GM19467 (cell line): ENCODE results near the gene ITPKB.
"Not testable (repeated sequence)": the region's sequence is repeated elsewhere in the genome, so short reads cannot be mapped to it uniquely, and the experiment has no call there.

Experiments used
- ATAC-seq: cut with Tn5 transposase; IDR thresholded peaks from one replicate; pipeline ENCODE4 v1.9.1; 2021; ENCODE audit warnings: mild to moderate bottlenecking, moderate library complexity; ENCODE audit not compliant: unreplicated experiment

The ITPKB gene

DNA sequence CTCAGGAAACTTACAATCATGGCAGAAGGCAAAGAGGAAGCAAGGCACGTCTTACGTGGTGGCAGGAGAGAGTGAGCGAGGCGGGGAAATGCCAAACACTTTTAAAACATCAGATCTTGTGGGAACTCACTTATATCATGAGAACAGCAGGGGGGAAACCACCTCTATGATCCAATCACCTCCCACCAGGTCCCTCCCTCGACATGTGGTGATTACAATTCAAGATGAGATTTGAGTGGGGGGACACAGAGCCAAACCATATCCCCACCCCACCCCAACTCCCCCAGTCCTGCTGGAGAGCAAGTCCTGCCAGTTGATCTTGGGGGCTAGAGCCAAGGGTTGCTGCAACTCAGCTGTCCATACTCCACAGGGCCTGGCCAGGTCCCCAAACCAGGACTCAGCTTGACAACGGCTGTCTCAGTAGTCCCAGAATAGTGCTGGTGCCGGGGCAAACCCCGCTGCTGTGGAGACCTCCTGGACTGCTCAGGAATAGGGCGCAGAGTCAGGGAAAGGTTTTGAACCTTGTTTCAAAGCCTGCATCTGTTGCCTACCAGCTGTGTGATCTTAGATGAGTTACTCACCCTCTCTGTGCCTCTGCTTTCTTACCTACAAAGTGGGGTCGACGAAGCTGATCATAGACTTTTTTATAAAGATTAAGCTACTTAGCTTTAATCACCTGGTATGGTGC is 111.0 kb downstream of the ITPKB start:
- ATAC-seq, result no peak

DNA sequence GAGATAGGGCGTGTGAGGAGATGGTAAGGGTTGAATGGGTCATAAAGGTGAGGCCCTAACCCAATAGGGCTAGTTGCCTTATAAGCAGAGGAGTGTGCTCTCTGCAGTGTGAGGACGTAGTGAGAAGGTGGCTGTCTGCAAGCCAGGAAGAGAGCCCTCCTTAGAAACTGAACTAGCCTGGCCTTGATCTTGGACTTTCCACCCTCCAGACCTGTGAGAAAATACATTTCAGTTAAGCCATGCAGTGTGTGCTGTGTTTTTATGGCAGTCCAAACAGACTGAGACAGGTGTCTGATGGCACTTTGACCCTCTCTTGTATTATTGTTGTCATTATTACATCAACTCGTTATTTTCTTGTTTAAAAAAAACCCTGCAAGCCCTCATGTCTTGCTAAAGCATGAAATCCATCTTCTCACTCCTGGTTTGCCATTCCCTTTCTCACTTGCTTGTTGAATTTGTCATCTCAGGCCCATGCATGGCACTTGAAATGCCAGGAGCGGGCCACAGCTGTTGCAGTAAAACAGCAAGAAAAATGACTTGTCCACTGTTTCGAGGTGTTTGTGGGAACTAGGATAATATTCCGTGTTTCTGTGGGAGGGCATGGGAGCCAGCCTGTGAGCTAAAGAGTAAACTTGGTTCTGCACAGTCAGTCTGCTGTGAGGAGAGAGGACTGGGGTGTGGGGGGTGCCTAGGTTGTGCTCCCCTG is 111.9 kb downstream of the ITPKB start:
- ATAC-seq, result no peak

DNA sequence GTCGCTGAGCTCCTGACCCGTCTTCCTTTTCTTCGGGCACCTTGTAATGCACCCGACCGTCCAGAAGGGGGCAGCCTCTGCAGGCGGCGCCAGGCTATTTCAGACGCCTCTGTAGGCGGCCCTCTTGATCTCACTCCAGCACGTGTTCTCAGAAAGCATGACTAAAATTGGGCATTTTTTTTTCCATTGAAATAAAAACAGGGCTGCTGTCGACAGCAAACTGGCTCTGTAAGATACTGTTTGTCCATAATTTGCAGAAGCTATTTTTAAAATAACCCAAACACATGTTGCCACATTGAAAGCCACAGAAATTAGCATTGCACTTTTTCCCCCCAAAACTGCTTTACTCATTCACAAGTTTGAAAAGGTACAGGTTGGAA is 112.5 kb downstream of the ITPKB start:
- peak; percentile 85 for ATAC-seq

DNA sequence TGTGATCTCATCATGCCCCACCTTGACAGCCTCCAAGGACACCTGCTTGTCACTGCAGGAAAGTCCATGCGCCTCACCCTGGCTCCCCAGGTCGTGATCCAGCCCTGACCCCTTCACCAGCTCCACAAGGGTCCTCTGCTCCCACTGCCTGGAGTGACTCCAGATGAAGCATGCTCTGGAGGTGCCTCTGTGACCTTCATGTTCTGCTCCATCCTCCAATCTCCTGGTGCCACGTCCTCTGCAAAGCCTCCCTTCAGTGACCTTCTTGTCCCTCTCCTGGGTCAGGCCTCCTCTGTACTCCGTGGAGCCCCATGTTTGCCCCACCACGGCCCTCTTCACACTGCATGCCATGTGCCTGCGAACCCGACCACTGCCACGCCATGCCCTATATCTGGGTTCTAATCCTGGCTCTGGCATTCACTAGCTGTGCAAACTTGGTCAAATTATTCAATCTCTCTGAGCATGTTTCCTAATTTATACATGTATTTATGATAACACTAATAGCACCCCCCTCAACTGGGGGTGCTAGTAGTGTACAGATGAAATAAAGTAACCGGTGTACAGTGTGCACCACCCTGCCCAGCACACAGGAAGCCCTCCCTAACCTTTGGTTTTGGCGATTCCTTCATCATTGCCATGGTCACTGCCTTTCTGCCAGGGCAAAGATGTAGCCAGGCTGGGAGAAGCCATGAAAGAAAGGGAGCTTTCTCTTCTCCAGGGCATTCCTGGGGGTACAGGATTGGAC is 113.1 kb downstream of the ITPKB start:
- peak; percentile 24 for ATAC-seq

DNA sequence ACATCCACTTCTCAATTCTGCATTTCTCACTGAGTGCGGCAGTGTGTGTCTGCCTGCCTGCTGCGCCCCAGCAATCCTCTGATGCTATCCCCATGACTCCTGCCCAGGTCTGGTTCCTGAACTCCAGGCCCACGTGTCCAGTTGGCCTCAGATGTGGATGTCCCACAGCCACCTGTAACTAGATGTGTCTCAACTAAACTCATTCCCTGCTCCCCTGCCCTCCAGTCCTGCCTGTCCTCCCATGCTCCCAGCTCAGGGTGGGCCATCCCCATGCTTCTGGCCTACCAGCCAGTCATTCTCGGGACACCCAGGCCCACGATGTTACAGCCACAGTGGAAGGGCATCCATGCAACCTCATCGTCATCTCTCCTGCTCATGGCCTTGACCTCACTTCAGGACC is 113.8 kb downstream of the ITPKB start:
- no peak for ATAC-seq

DNA sequence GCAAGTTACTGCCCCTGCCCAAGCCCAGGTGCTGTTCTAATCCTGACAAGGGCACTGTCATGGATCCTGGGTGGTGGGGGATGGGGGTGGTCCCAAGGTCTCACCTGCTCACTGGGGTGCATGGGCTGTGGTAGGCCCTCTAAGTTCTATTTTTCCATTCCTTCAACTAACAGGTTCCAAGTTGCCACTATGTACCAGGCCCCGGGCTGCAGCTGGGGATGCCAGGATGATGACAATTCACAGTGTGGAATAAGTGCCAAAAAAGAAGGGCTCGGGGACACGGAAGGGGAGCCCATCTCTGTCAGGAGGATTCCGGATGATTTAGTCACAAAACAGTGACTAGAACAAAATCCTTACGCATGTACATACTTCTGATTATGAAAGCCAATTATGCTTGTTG is 114.6 kb downstream of the ITPKB start:
- ATAC-seq, result no peak

DNA sequence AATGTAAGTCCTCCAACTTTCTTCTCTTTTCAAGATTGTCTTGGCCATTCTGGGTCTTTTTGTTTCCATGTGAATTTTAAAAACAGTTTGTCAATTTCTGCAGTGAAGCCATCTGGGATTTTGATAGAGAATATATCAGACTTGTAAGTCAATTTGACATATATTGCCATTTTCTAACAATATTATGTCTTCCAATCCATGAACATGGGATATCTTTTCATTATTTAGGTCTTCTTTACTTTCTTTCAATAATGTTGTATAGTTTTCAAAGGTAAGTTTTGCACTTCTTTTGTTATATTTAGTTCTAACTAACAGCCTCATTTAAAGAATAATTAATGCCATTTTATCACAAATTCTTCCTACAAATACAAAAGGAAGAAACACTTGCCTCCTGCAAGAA is 117.1 kb downstream of the ITPKB start:
- no peak for ATAC-seq

DNA sequence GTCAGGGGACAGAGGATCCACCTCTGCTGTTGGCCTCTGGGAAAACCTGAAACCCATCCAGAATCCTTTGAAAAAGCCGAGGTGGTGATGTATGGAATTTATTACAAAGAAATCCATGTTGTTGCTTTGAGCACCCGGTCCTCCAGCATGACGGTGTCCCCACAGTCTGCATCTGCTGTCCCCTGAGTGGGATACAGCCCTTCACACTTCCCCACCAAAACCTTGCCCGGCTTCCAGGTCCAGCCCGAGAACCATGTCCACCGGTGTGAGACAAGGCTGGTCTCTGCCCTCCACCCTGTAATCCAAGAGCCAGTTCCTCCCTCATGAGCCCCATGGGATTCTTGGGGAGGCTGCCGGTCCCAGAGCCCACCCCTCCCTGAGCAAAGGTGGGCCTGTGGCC is 120.1 kb downstream of the ITPKB start:
- no peak for ATAC-seq

DNA sequence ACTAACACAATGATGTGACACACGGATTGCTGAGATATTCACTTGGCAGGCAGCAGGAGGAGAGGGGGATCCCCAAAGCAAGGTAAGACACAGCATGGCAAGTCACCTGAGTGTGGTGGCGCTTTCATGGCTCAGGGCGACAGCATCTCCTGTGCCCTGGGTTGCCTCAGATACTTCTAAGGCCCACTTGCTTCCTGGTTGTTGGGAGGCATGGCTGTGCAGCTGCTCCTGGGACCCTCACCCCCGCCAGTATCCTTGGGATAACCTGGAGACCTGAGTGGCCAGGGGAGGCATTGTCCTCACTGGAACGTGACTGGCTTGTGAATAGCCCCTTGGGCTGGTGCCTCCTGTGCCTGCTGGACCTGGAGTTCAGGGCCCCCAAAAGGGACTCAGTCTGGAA is 120.7 kb downstream of the ITPKB start:
- ATAC-seq, result no peak

DNA sequence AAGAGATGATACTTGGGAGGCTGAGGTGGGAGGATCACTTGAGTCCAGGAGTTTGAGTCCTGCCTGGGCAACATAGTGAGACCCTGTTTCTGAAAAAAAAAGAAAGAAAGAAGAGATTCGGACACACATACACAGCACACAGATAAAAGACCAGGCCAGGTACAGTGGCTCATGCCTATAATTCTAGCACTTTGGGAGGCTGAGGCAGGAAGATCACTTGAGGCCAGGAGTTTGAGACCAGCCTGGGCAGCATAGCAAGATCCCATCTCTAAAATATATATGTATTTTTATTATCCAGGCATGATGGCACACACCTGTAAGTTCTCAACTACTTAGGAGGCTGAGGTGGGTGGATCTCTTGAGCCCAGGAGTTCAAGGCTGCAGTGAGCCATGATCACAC is 121.4 kb downstream of the ITPKB start:
- not testable (repeated sequence) for ATAC-seq

DNA sequence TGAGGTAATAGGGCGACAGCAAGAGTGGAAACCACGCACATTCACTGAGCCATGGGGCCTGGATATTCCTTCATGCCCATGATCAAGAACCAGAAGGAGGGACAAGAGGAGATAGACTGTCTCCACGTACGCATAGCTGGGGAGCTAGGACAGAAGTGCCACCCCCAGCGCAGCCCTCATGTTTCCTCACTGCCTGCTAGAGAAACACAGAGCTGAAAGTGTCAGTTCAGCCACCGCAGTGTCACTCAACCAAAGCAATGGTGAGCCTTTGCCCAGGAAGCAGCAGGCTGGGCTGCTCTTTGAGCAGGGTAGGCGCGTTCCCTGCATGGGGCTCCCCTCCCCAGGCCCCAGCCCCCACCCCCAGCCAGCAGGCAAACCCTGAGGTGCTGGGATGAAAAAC is 122.0 kb downstream of the ITPKB start:
- no peak for ATAC-seq

DNA sequence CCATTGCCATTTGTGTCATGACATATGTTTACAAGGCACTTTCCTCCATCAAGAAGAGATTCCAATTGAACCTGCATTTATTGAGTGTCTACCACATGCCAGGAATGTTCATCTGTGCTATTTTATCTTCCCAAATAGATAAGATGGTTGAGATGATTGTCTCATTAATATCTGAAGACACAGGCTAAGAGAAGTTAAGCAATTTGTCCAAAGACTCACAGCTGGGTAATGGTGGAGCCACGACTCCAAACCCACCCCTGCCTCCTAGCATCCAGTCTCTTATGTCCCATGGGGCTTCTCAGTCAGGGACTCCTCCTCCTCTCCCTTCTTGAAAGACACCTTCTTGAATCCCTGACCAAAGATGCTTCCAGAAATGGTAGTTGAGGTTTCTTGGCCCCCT is 122.4 kb downstream of the ITPKB start:
- no peak for ATAC-seq

DNA sequence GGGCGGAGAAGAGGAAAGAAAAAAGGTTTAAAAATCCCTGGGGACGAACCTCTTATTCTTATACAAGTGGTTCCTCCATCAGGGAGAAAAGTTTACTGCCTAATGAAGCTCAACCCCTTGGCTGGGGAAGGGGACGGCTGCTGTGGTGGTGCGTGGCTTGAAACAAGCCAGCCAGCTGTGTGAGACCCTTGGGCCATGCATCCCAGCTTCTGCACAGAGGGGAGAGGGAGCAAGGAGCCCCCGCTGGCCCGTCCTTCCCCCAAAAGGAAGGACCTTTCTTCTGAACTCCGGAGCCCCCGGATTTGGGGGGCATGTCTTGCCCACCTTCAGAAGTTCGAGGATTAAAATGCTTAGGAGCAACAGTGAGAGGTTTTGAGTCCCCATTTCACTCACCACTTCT is 123.2 kb downstream of the ITPKB start:
- no peak for ATAC-seq

DNA sequence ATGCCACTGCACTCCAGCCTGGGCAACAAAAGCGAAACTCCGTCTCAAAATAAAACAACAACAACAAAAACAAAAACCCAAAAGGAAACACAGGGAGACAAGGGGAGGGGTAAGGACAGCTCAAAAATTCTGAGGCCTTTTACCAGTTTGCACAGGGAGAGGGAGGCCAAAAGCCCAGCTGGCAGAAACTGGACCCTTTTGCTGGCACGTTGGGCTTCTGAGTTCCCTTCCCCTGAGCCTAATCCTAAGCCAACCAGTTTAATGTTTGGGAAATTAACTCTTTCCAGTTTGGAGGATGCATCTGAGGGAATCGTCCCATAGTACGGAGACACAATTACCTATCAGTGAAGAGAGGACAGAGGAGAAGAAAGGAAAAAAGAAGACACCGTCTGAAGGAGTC is 127.1 kb downstream of the ITPKB start:
- ATAC-seq, result not testable (repeated sequence)

DNA sequence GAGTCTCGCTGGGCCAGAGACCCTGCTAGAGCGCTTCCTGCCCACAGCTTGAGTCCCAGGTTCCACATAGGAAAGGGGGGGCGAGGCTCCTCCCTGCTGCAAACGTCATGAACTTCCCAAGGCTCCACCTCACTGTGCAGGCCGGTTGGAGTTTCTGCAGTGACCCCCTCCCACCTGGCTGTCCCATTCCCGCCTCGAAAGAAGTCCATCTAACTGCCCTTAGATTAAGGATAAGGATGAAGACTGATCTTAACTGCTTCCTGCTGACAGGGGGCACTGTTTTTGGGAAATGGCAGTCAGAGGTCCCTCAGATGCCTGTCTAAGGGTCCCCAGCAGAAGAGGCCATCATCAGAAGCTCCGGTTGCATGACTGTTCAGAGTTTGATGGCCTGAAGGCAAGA is 127.8 kb downstream of the ITPKB start:
- no peak for ATAC-seq

DNA sequence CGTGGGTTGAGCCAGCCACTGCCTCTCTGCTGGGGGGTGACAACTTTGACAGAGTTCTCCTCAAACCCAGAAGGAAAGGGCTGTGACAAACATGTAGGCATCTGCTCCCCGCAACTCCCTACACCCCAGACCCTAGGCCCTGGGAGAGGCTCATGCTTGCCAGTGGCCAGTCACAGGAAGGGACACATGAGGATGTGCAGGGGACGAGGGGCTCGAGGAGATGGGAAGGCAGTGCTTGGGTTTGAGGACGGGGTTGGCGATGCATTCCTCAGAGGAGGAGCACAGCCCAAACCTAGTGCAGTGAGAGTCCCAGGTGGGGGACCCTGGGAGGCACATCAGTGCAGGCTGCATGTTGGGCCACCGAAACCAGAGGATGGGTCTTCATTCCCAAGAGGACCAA is 128.4 kb downstream of the ITPKB start:
- ATAC-seq, result no peak

DNA sequence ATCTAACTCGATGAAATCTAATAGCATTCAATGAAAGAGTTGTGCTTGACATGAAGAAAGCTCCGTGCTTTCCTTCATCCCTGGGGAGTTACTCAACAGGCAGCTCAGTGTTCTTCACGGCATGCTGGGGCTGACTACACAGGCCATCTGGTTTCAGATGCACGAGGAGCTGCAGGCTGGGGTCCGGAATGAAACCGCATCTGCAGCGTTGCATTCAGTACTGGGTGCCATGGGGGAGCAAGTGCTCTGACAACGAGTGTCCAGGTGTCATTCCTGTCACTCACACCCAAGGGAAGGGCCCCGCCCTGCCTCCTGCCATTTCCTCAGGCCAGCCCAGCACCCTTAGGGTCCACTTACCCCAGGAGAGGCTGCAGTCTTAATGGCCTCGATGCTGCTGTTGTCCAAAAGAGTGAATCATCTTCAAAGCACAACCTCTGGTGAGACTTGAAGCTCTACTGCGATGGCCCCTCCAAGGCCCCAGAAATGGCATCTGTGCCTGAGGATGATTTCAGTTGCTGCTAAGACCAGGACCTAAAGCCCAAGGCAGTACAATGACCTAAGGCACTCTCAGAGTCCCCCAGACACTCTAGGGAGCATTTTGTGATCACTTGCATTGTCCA is 129.1 kb downstream of the ITPKB start:
- ATAC-seq, result no peak

DNA sequence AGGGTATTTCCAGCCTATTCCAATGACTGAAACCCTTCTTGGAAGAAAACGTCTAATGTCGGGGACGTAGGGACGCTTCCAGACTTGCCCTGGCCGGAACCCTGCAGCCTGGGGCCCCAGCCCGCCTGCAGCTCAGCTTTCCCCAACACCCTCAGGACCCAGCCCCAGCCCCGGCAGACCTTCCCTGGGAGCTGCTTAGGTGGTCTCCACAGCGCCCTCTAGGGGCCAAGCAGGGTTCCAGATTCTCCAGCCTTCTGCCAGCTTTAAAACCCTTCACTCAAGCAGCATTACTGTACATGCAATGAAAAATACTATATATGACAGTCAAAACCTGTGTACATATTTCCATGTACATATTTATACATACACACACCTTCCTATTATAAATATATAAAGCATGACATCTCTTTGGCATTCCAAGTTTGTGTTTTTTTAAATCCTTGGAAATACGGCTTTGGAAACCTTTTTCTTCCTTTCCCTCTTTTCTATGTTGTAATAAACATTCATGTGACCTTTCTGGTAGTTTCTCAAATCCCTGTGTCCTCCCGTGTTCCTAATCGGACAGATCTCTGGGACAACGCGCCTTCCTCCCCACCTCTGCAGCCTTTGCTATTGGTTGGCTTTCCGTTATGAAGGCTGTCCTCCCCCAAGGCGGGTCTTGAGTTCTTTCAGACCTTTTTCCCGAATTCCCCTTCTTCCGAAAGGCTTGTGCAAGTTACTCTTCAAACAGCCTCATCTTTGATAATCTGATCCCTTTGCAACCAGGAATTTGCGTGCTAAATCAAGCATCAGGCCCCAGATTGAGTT is 130.2 kb downstream of the ITPKB start:
- no peak for ATAC-seq

DNA sequence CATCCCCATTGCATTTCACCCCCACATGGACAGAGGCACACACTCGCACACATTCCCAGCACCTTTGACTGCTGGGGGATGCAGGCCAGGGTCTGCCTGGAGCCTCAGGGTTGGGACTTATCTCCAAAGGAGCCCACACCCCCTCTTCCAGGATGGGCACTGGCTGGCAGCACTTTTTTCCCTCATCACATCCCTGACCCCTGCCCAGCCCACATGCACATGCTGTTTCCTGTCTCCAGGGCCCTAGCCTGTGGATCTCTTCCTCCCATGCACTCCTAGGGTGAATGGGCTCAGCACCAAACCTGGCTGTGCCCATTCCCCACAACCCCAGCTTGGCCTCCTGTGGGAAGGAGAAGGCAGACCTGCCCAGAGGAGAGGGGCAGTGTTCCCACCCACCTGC is 131.3 kb downstream of the ITPKB start:
- no peak for ATAC-seq

DNA sequence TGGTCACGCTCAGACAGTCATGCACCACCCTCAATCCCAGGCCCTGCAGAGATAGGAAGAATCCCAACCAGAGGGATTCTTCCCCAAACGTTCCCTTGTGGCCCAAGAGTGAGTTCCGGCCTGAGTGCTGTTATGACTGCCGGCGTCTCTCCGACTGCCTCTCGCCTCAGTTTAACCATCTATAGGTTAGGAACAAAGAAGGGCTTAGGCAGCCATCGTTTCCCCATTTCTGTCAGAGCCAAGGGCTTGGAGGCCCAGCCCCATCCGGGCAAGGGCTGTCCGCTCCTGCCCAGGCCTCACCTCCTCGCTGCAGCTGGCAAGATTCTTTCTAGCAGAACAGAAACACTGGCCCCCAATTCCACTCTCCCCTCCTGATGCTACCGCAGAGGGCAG is 131.8 kb downstream of the ITPKB start:
- ATAC-seq, result no peak
